ENCODE measurements around the gene EIF3I. TPM values are rescaled to one million over a fixed set of nuclear protein-coding genes. Genes with fewer than 3 reads are reported as not detected.

Gene EIF3I
- total RNA-seq (2022; extraction: Qiagen RNA extraction; ENCODE audit: low read depth) = 276 to 303 TPM (median 282 TPM) in 5 replicates

GRCh38 chr1:32221980-32222755 is at the start of gene EIF3I, which contains the start of gene TMEM234:
EIF3I (plus strand) TSS chr1:32222407; CDS start chr1:32222442, 35 bp downstream.
TMEM234 (minus strand) TSS chr1:32222353; CDS start chr1:32222322, 31 bp downstream.

GRCh38 chr1:32179443-32180185 is 42.6 kb upstream of the EIF3I start, which contains the start of gene TXLNA:
TXLNA (plus strand) TSS chr1:32179675; CDS start chr1:32180346, 671 bp downstream.

GRCh38 chr1:32200226-32201010 is 21.8 kb upstream of the EIF3I start, which contains the start of gene CCDC28B:
CCDC28B (plus strand) TSS chr1:32200595; CDS start chr1:32201936, 1,341 bp downstream.

GRCh38 chr1:32205401-32206370 is 16.5 kb upstream of the EIF3I start, which contains the start of gene IQCC:
IQCC (plus strand) TSS chr1:32205671; CDS start chr1:32205682, 11 bp downstream.

GRCh38 chr1:32208891-32209328 is 13.3 kb upstream of the EIF3I start, which contains the start of gene DCDC2B:
DCDC2B (plus strand) TSS chr1:32209089; CDS start chr1:32209094, 5 bp downstream.

GRCh38 chr1:32246888-32247273 is 24.7 kb downstream of the EIF3I start, which contains the start of gene FAM167B:
FAM167B (plus strand) TSS chr1:32247222; CDS start chr1:32247422, 200 bp downstream.

GRCh38 chr1:32250893-32251716 is 28.9 kb downstream of the EIF3I start, which contains the start of gene LCK:
LCK (plus strand) TSS chr1:32251265; CDS start chr1:32274330, 23,065 bp downstream.

Other genes starting within 250 kb of the EIF3I start
- gene KHDRBS1, start 208.5 kb upstream of the EIF3I start, total RNA-seq (2022; extraction: Qiagen RNA extraction; ENCODE audit: low read depth) = 120 to 141 TPM (median 139 TPM) in 5 replicates
- gene TMEM39B, start 149.5 kb upstream of the EIF3I start, total RNA-seq (2022; extraction: Qiagen RNA extraction; ENCODE audit: low read depth) = 9.8 to 14.2 TPM (median 13.0 TPM) in 5 replicates
- 17.7 to 20.0 TPM (median 18.3 TPM) in 5 replicates for gene KPNA6, start 114.4 kb upstream of the EIF3I start, total RNA-seq (2022; extraction: Qiagen RNA extraction; ENCODE audit: low read depth)
- gene TXLNA, start 42.7 kb upstream of the EIF3I start, total RNA-seq (2022; extraction: Qiagen RNA extraction; ENCODE audit: low read depth) = 30.6 to 32.8 TPM (median 31.2 TPM) in 5 replicates
- 1.6 to 2.3 TPM (median 2.0 TPM) in 5 replicates for gene CCDC28B, start 21.8 kb upstream of the EIF3I start, total RNA-seq (2022; extraction: Qiagen RNA extraction; ENCODE audit: low read depth)
- 1.7 to 2.5 TPM (median 1.9 TPM) in 5 replicates for gene IQCC, start 16.7 kb upstream of the EIF3I start, total RNA-seq (2022; extraction: Qiagen RNA extraction; ENCODE audit: low read depth)
- not detected in 5 replicates for gene DCDC2B, start 13.3 kb upstream of the EIF3I start, total RNA-seq (2022; extraction: Qiagen RNA extraction; ENCODE audit: low read depth)
- 7.8 to 9.7 TPM (median 8.7 TPM) in 5 replicates for gene TMEM234, start 54 bp upstream of the EIF3I start, total RNA-seq (2022; extraction: Qiagen RNA extraction; ENCODE audit: low read depth)
- 0.63 to 0.89 TPM (median 0.72 TPM) in 5 replicates for gene FAM167B, start 24.8 kb downstream of the EIF3I start, total RNA-seq (2022; extraction: Qiagen RNA extraction; ENCODE audit: low read depth)
- gene LCK, start 28.9 kb downstream of the EIF3I start, total RNA-seq (2022; extraction: Qiagen RNA extraction; ENCODE audit: low read depth) = 0.07 TPM in 1 of 5 replicates, not detected in the others
- 58.2 to 63.0 TPM (median 61.7 TPM) in 5 replicates for gene HDAC1, start 69.7 kb downstream of the EIF3I start, total RNA-seq (2022; extraction: Qiagen RNA extraction; ENCODE audit: low read depth)
- gene MARCKSL1, start 113.8 kb downstream of the EIF3I start, total RNA-seq (2022; extraction: Qiagen RNA extraction; ENCODE audit: low read depth) = 57.0 to 80.7 TPM (median 72.8 TPM) in 5 replicates
- 1.8 to 5.2 TPM (median 4.0 TPM) in 5 replicates for gene FAM229A, start 140.1 kb downstream of the EIF3I start, total RNA-seq (2022; extraction: Qiagen RNA extraction; ENCODE audit: low read depth)
- 0.09 to 0.37 TPM in 2 of 5 replicates, not detected in the others for gene TSSK3, start 140.1 kb downstream of the EIF3I start, total RNA-seq (2022; extraction: Qiagen RNA extraction; ENCODE audit: low read depth)
- gene BSDC1, start 172.0 kb downstream of the EIF3I start, total RNA-seq (2022; extraction: Qiagen RNA extraction; ENCODE audit: low read depth) = 19.5 to 22.7 TPM (median 21.8 TPM) in 5 replicates
- gene ZBTB8B, start 242.7 kb downstream of the EIF3I start, total RNA-seq (2022; extraction: Qiagen RNA extraction; ENCODE audit: low read depth) = 0.01 TPM in 2 of 5 replicates, not detected in the others